Stomach (tissue), 9 donors: ENCODE measurements around the gene SPI1. TPM values are rescaled to one million over a fixed set of nuclear protein-coding genes. Genes with fewer than 3 reads are reported as not detected.

Source experiments
- DNase-seq, 2 donors: peaks; one replicate each; pipeline versions ENCODE4 v3.0.0 to v3.0.0-alpha.2; 2013 to 2019
- H3K27ac ChIP-seq, 5 donors: fragments of 200-600 bp in 4 of 5; sonication (generic) in 4 of 5; one replicate each; pipeline ENCODE4 v1.5.1; 2013 to 2019; ENCODE audit warnings: mild to moderate bottlenecking in 1 of 5, moderate library complexity in 1 of 5
- H3K27me3 ChIP-seq, 3 donors: fragments of 200-600 bp; sonication (generic); one replicate each; pipeline ENCODE4 v1.5.1; 2017 to 2019; ENCODE audit warnings: mixed run types in 1 of 3
- H3K36me3 ChIP-seq, 4 donors: fragments of 200-600 bp; sonication (generic); 1 replicate in 3 of 4; 2 replicates in 1 of 4; pipeline ENCODE4 v1.5.1; 2016 to 2019
- H3K4me1 ChIP-seq, 4 donors: fragments of 200-600 bp; sonication (generic); one replicate each; pipeline ENCODE4 v1.5.1; 2016 to 2019
- H3K4me3 ChIP-seq, 4 donors: fragments of 200-600 bp; sonication (generic) in 3 of 4; one replicate each; pipeline ENCODE4 v1.5.1; 2016 to 2019; ENCODE audit warnings: mild to moderate bottlenecking in 1 of 4
- H3K9me3 ChIP-seq, 4 donors: fragments of 200-600 bp; sonication (generic); one replicate each; pipeline ENCODE4 v1.5.1; 2016 to 2019
- CTCF ChIP-seq, 7 experiments: fragments of 450-650 bp in 4 of 7; fragments of 200-600 bp in 3 of 7; sonication (generic) in 3 of 7; IDR thresholded peaks; one replicate each; pipeline ENCODE4 v1.5.1; 2016 to 2019; ENCODE audit warnings: antibody characterized with exemption in 7 of 7, control low read depth in 2 of 7, mild to moderate bottlenecking in 1 of 7
- EP300 ChIP-seq: sonication (generic); formaldehyde crosslinking; IDR thresholded peaks from one replicate; pipeline ENCODE4 v1.6.1; 2017; ENCODE audit warnings: antibody characterized with exemption
- POLR2A ChIP-seq, 4 donors: fragments of 450-650 bp; IDR thresholded peaks; one replicate each; pipeline ENCODE4 v1.6.1; 2016; ENCODE audit warnings: antibody characterized with exemption in 4 of 4, control low read depth in 2 of 4, mild to moderate bottlenecking in 1 of 4, moderate library complexity in 1 of 4
- POLR2AphosphoS5 ChIP-seq, 3 donors: sonication (generic); formaldehyde crosslinking; IDR thresholded peaks; one replicate each; pipeline ENCODE4 v1.6.1; 2016; ENCODE audit warnings: antibody characterized with exemption in 3 of 3
- WGBS, 5 donors: extraction: QIAGEN DNeasy Blood & Tissue Kit in 3 of 5; methylation state at CpG; one replicate each; pipeline versions ENCODE4 v1.1.5 to v1.1.7; 2013 to 2018; 5-methylcytosine and 5-hydroxymethylcytosine counted together
- intact Hi-C: fragments of 100-400 bp; cut with DNase I; formaldehyde crosslinking; loops from one replicate; pipeline ENCODE4 v1.15.1; 2023; ENCODE audit warnings: low total_unique reads
- polyA plus RNA-seq, 3 donors: library from polyadenylated mRNA; stranded (reverse); fragments of 200-250 nt; gene quantifications; one replicate each; pipeline ENCODE4 v1.2.3, GENCODE V29; 2013
- small RNA-seq, 4 donors: library from RNA; depleted of rRNA; stranded (forward); fragments of <200 nt; gene quantifications; one replicate each; pipeline ENCODE3, GENCODE V24; 2016
- total RNA-seq, 5 donors: library from RNA; depleted of rRNA; stranded (reverse); fragments of >200 nt; gene quantifications; one replicate each; pipeline versions ENCODE4 v1.1.0 to v1.2.3, GENCODE V29; 2014 to 2016
- donor health status: healthy with polysubstance abuse.
- donor health status: Bipolar disorder and iron deficiency.
- donor health status: healthy.

SPI1 gene
- total and polyA plus RNA-seq, 8 donors = 2.6 to 24.3 (median 8.2) TPM

GRCh38 chr11:47308050-47308823, 70.1 kb downstream of the SPI1 start:
- intact Hi-C loops = no loop called here
- Histone ChIP-seq H3K27ac (no peak overlapping the region), H3K4me1 (no peaks in the 10 kb centered on the region), H3K4me3 (no peak overlapping the region), H3K9me3 (peaks cover 0 to 3% (median under 1%) of the 10 kb centered on the region in 4 donors), H3K27me3 (no peaks in the 10 kb centered on the region), H3K36me3 (peaks cover 92 to 100% (median 100%) of the 10 kb centered on the region in 4 donors)
- 86 to 93% (median 89%) methylated on average over 6 of the region's 6 CpGs for WGBS, 5 donors
- TF ChIP-seq POLR2A (IDR thresholded peaks at IDR 0.05) = no peak
- no peak for TF ChIP-seq POLR2AphosphoS5 (IDR thresholded peaks at IDR 0.05)
- TF ChIP-seq EP300 = no peak
- TF ChIP-seq CTCF (IDR thresholded peaks at IDR 0.05) = no peak
- no peak for DNase-seq

GRCh38 chr11:47306484-47306844, 71.9 kb downstream of the SPI1 start:
- H3K27me3 ChIP-seq = no peaks in the 10 kb centered on the region
- TF ChIP-seq POLR2A (IDR thresholded peaks at IDR 0.05) = no peak
- no peak for TF ChIP-seq CTCF (IDR thresholded peaks at IDR 0.05)
- TF ChIP-seq POLR2AphosphoS5 (IDR thresholded peaks at IDR 0.05) = no peak
- TF ChIP-seq EP300 = no peak
- peaks cover 0 to 17% (median 6%) of the 10 kb centered on the region in 4 donors for H3K9me3 ChIP-seq
- peaks cover 88 to 100% (median 100%) of the 10 kb centered on the region in 4 donors for H3K36me3 ChIP-seq
- no peaks in the 10 kb centered on the region for H3K4me1 ChIP-seq
- 37 to 100% (median 90%) methylated on average over 1 of the region's 1 CpG for WGBS, 5 donors
- H3K4me3 ChIP-seq = no peak overlapping the region
- intact Hi-C loops = no loop called here
- H3K27ac ChIP-seq = no peak overlapping the region
- DNase-seq = no peak

- Histone ChIP-seq H3K4me3 (no peak overlapping the region), H3K4me1 (no peaks in the 10 kb centered on the region), H3K9me3 (peaks cover 0 to 17% (median 6%) of the 10 kb centered on the region in 4 donors), H3K27ac (no peak overlapping the region), H3K36me3 (peaks cover 87 to 100% (median 100%) of the 10 kb centered on the region in 4 donors), H3K27me3 (no peaks in the 10 kb centered on the region)
- no peak for TF ChIP-seq EP300
- TF ChIP-seq CTCF (IDR thresholded peaks at IDR 0.05) = no peak
- TF ChIP-seq POLR2A (IDR thresholded peaks at IDR 0.05) = no peak
- no peak for TF ChIP-seq POLR2AphosphoS5 (IDR thresholded peaks at IDR 0.05)
- intact Hi-C loops = no loop called here
- DNase-seq = no peak
- 83 to 100% (median 94%) methylated on average over 2 to 3 of the region's 3 CpGs for WGBS, 5 donors
Measured at GRCh38 chr11:47305734-47306483, 72.4 kb downstream of the SPI1 start.

Small RNAs within 50 kb of the gene (small RNA-seq; reads per million reads assigned to genes)
- 0 reads per million in 4 donors for gene MIR4487

Other genes with a start within 250 kb of the SPI1 start
- 100 to 1,000 TPM in 3 of 5 donors, 10 to 100 TPM in 2; 85.8 to 398 (median 121) TPM for gene ARFGAP2, start 201.7 kb downstream of the SPI1 start, total RNA-seq
- gene ARFGAP2, start 201.7 kb downstream of the SPI1 start, polyA plus RNA-seq = 10 to 100 TPM; 45.8 to 69.7 (median 54.7) TPM
- gene PACSIN3, start 192.1 kb downstream of the SPI1 start, total RNA-seq = 10 to 100 TPM in 3 of 5 donors, 1 to 10 TPM in 2; 6.4 to 38.4 (median 21.3) TPM
- 10 to 100 TPM; 19.6 to 59.0 (median 30.8) TPM for gene PACSIN3, start 192.1 kb downstream of the SPI1 start, polyA plus RNA-seq
- gene DDB2, start 163.6 kb downstream of the SPI1 start, total RNA-seq = 10 to 100 TPM; 16.3 to 63.0 (median 26.7) TPM
- gene DDB2, start 163.6 kb downstream of the SPI1 start, polyA plus RNA-seq = 10 to 100 TPM; 18.2 to 64.6 (median 35.0) TPM
- 100 to 1,000 TPM in 1 of 5 donors, 10 to 100 TPM in 4; 20.1 to 147 (median 52.0) TPM for gene ACP2, start 129.7 kb downstream of the SPI1 start, total RNA-seq
- gene ACP2, start 129.7 kb downstream of the SPI1 start, polyA plus RNA-seq = 10 to 100 TPM; 10.8 to 24.7 (median 21.6) TPM
- 10 to 100 TPM; 20.0 to 94.5 (median 36.6) TPM for gene NR1H3, start 120.6 kb downstream of the SPI1 start, total RNA-seq
- 100 to 1,000 TPM in 1 of 3 donors, 10 to 100 TPM in 2; 31.3 to 100 (median 47.2) TPM for gene NR1H3, start 120.6 kb downstream of the SPI1 start, polyA plus RNA-seq
- gene MADD, start 108.4 kb downstream of the SPI1 start, total RNA-seq = 100 to 1,000 TPM in 1 of 5 donors, 10 to 100 TPM in 4; 38.9 to 131 (median 54.0) TPM
- 10 to 100 TPM; 13.6 to 14.7 (median 14.2) TPM for gene MADD, start 108.4 kb downstream of the SPI1 start, polyA plus RNA-seq
- 10 to 100 TPM in 1 of 5 donors, under 1 TPM in 2, not detected in 2; 0.72 to 15.6 (median 0.73) TPM for gene MYBPC3, start 25.8 kb downstream of the SPI1 start, total RNA-seq
- gene MYBPC3, start 25.8 kb downstream of the SPI1 start, polyA plus RNA-seq = 1 to 10 TPM; 1.0 to 3.4 (median 2.1) TPM
- gene SLC39A13, start 30.0 kb upstream of the SPI1 start, total RNA-seq = 100 to 1,000 TPM in 1 of 5 donors, 10 to 100 TPM in 3, 1 to 10 TPM in 1; 7.0 to 158 (median 24.8) TPM
- 10 to 100 TPM; 21.7 to 33.6 (median 27.1) TPM for gene SLC39A13, start 30.0 kb upstream of the SPI1 start, polyA plus RNA-seq
- 100 to 1,000 TPM in 2 of 5 donors, 10 to 100 TPM in 2, 1 to 10 TPM in 1; 8.1 to 147 (median 65.9) TPM for gene PSMC3, start 47.9 kb upstream of the SPI1 start, total RNA-seq
- 100 to 1,000 TPM; 143 to 175 (median 145) TPM for gene PSMC3, start 47.9 kb upstream of the SPI1 start, polyA plus RNA-seq
- gene RAPSN, start 70.6 kb upstream of the SPI1 start, total RNA-seq = 1 to 10 TPM in 2 of 5 donors, not detected in 3; 1.1 to 1.2 TPM
- under 1 TPM in 1 of 3 donors, not detected in 2; 0.20 TPM for gene RAPSN, start 70.6 kb upstream of the SPI1 start, polyA plus RNA-seq
- 100 to 1,000 TPM in 2 of 5 donors, 10 to 100 TPM in 3; 39.7 to 206 (median 95.2) TPM for gene CELF1, start 174.6 kb upstream of the SPI1 start, total RNA-seq
- 10 to 100 TPM; 12.7 to 18.5 (median 17.7) TPM for gene CELF1, start 174.6 kb upstream of the SPI1 start, polyA plus RNA-seq
- gene PTPMT1, start 187.1 kb upstream of the SPI1 start, total RNA-seq = 100 to 1,000 TPM in 2 of 5 donors, 10 to 100 TPM in 3; 39.5 to 126 (median 80.6) TPM
- gene PTPMT1, start 187.1 kb upstream of the SPI1 start, polyA plus RNA-seq = 10 to 100 TPM; 36.4 to 62.1 (median 55.2) TPM
- gene KBTBD4, start 200.4 kb upstream of the SPI1 start, total RNA-seq = 10 to 100 TPM in 3 of 5 donors, 1 to 10 TPM in 2; 2.7 to 19.8 (median 16.2) TPM
- gene KBTBD4, start 200.4 kb upstream of the SPI1 start, polyA plus RNA-seq = 10 to 100 TPM in 1 of 3 donors, 1 to 10 TPM in 2; 7.5 to 14.2 (median 8.0) TPM
- 100 to 1,000 TPM in 1 of 5 donors, 10 to 100 TPM in 4; 28.6 to 143 (median 71.2) TPM for gene NDUFS3, start 200.5 kb upstream of the SPI1 start, total RNA-seq
- gene NDUFS3, start 200.5 kb upstream of the SPI1 start, polyA plus RNA-seq = 100 to 1,000 TPM; 128 to 210 (median 209) TPM
- 1 to 10 TPM in 1 of 5 donors, under 1 TPM in 1, not detected in 3; 0.37 to 1.2 TPM for gene FAM180B, start 208.1 kb upstream of the SPI1 start, total RNA-seq
- not detected for gene FAM180B, start 208.1 kb upstream of the SPI1 start, polyA plus RNA-seq
- 1 to 10 TPM in 3 of 5 donors, under 1 TPM in 1, not detected in 1; 0.87 to 8.4 (median 1.2) TPM for gene C1QTNF4, start 215.9 kb upstream of the SPI1 start, total RNA-seq
- 1 to 10 TPM in 2 of 3 donors, under 1 TPM in 1; 0.68 to 3.9 (median 2.7) TPM for gene C1QTNF4, start 215.9 kb upstream of the SPI1 start, polyA plus RNA-seq